ENCODE results near the gene DLG2.

DNA sequence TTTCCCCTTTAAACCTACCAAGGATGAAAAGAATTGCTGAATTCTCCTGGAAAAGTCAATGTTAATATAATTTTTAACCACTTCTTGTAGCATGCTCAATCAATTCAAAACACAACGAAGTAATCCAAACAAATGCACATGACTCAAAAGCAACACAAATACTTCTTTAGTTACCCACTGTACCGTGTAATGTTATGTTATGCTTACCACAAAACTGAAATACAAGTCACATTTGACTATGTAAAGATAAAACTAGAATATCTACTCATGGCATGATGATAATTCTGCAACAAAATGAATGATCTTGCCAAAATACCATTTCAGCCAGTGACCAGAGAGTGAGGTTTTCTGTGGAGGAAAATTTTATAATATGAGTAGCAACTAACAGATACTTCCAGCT is 587.0 kb downstream of the DLG2 start:
- TF ChIP-seq, protein P1, sequence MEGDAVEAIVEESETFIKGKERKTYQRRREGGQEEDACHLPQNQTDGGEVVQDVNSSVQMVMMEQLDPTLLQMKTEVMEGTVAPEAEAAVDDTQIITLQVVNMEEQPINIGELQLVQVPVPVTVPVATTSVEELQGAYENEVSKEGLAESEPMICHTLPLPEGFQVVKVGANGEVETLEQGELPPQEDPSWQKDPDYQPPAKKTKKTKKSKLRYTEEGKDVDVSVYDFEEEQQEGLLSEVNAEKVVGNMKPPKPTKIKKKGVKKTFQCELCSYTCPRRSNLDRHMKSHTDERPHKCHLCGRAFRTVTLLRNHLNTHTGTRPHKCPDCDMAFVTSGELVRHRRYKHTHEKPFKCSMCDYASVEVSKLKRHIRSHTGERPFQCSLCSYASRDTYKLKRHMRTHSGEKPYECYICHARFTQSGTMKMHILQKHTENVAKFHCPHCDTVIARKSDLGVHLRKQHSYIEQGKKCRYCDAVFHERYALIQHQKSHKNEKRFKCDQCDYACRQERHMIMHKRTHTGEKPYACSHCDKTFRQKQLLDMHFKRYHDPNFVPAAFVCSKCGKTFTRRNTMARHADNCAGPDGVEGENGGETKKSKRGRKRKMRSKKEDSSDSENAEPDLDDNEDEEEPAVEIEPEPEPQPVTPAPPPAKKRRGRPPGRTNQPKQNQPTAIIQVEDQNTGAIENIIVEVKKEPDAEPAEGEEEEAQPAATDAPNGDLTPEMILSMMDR (conservative IDR thresholded peaks at IDR 0.05; ENCODE audit: low read length), result no peak
- TF ChIP-seq EZH2phosphoT487 (IDR thresholded peaks at IDR 0.05; ENCODE audit: borderline replicate concordance, low read depth, low read length), result no peak
